Hepatic stellate cell (primary cell): ENCODE measurements around the gene LRCH2.
"Not testable (repeated sequence)": the region's sequence is repeated elsewhere in the genome, so short reads cannot be mapped to it uniquely, and the experiment has no call there.

Experiments used
- DNase-seq: peaks from one replicate; pipeline ENCODE4 v3.0.0; 2011; ENCODE audit warnings: low spot score

The LRCH2 gene

GRCh38 chrX:115233497-115234455 lies at the start of gene LRCH2:
Gene LRCH2, minus strand, starts transcription at chrX:115234096. Its CDS starts 55 bp downstream, at chrX:115234041.
- peak; percentile 61 for DNase-seq

- DNase-seq, result no peak
Measured at GRCh38 chrX:115269051-115269683, 35.3 kb upstream of the LRCH2 start.

- DNase-seq, result no peak
Measured at GRCh38 chrX:115268421-115268820, 34.5 kb upstream of the LRCH2 start.

- no peak for DNase-seq
Measured at GRCh38 chrX:115266300-115266699, 32.4 kb upstream of the LRCH2 start.

GRCh38 chrX:115264009-115264408 lies 30.1 kb upstream of the LRCH2 start:
- DNase-seq, result no peak

- no peak for DNase-seq
Measured at GRCh38 chrX:115261148-115261547, 27.3 kb upstream of the LRCH2 start.

- DNase-seq, result no peak
Measured at GRCh38 chrX:115260330-115260729, 26.4 kb upstream of the LRCH2 start.

- no peak for DNase-seq
Measured at GRCh38 chrX:115259238-115259875, 25.5 kb upstream of the LRCH2 start.

GRCh38 chrX:115257711-115258110 lies 23.8 kb upstream of the LRCH2 start:
- no peak for DNase-seq

GRCh38 chrX:115255003-115255402 lies 21.1 kb upstream of the LRCH2 start:
- no peak for DNase-seq

- no peak for DNase-seq
Measured at GRCh38 chrX:115251458-115252233, 17.8 kb upstream of the LRCH2 start.

GRCh38 chrX:115237056-115237455 lies 3.2 kb upstream of the LRCH2 start:
- DNase-seq, result no peak

- no peak for DNase-seq
Measured at GRCh38 chrX:115236560-115236959, 2.7 kb upstream of the LRCH2 start.

GRCh38 chrX:115234461-115234860 lies 565 bp upstream of the LRCH2 start:
- no peak for DNase-seq

GRCh38 chrX:115232933-115233496 lies 881 bp downstream of the LRCH2 start:
- DNase-seq, result no peak

- DNase-seq, result no peak
Measured at GRCh38 chrX:115229337-115230003, 4.4 kb downstream of the LRCH2 start.

- DNase-seq, result no peak
Measured at GRCh38 chrX:115226929-115227328, 7.0 kb downstream of the LRCH2 start.

GRCh38 chrX:115217346-115217745 lies 16.6 kb downstream of the LRCH2 start:
- not testable (repeated sequence) for DNase-seq

GRCh38 chrX:115214605-115215004 lies 19.3 kb downstream of the LRCH2 start:
- no peak for DNase-seq

- no peak for DNase-seq
Measured at GRCh38 chrX:115214151-115214550, 19.7 kb downstream of the LRCH2 start.

- DNase-seq, result not testable (repeated sequence)
Measured at GRCh38 chrX:115209547-115209946, 24.3 kb downstream of the LRCH2 start.
